ENCODE measurements around the gene SATB2. TPM values are rescaled to one million over a fixed set of nuclear protein-coding genes. Genes with fewer than 3 reads are reported as not detected.

SATB2 gene
- polyA plus RNA-seq, 1 donor from 2014 or later: not detected

DNA sequence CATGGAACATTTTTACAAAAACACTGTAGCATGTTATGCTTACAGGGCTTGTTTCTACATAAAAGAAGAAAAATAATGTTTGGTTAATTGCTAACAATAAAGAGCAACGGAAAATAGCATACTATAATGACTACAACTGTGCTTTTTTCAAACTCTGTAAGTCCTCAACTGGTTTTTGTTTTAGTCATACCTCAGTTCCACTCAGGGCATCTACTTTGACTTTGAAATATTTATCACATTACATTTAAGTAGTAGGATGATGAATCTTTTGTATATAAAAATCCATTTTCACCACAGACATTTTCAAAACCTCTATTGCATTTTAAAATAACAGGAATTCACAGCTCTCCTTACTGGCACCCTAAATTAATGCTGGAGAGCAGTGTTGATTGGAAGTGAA lies 8.3 kb downstream of the SATB2 start:
- no peaks in the 10 kb centered on the region for H3K9me3 Mint-ChIP-seq
- peaks cover 21% of the 10 kb centered on the region for H3K27me3 Mint-ChIP-seq
- no peaks in the 10 kb centered on the region for H3K4me1 Mint-ChIP-seq

DNA sequence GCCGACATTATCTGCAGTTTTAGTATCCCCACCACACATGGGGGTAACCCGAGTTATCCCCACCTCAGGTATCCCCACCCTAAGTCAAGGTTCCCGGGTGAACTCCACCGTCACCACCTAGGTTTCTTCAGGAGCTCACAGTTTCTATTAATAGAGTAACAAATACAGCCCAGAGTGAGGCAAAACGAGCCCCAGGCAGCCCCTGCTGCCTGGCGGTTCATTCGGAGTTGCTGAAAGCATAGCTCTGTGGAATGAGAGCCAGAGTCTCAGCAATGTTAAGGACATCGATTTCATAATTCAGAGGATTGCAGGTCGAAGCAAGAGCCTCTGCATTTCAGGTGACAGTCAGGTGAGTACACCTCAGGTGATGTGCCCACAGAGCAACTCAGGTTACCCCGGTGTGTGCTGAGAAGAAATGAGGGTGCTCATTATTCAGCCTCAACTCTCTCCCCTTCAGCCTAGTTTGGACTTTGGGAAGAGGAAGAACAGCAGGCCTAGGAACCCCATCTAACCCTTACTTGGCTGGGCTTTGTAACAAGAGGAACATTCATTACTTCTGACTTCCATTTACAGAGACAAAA lies 10.7 kb downstream of the SATB2 start:
- peaks cover 15% of the 10 kb centered on the region for H3K27me3 Mint-ChIP-seq
- no peak overlapping the region for H3K4me3 Mint-ChIP-seq
- no peaks in the 10 kb centered on the region for H3K4me1 Mint-ChIP-seq
- H3K9me3 Mint-ChIP-seq: no peaks in the 10 kb centered on the region
- H3K36me3 Mint-ChIP-seq: peaks cover 1% of the 10 kb centered on the region
- no peak overlapping the region for H3K27ac Mint-ChIP-seq

More for the DNA sequence above, 8.3 kb downstream of the SATB2 start:
- H3K27ac Mint-ChIP-seq: no peak overlapping the region
- no peak overlapping the region for H3K4me3 Mint-ChIP-seq
- peaks cover under 1% of the 10 kb centered on the region for H3K36me3 Mint-ChIP-seq

DNA sequence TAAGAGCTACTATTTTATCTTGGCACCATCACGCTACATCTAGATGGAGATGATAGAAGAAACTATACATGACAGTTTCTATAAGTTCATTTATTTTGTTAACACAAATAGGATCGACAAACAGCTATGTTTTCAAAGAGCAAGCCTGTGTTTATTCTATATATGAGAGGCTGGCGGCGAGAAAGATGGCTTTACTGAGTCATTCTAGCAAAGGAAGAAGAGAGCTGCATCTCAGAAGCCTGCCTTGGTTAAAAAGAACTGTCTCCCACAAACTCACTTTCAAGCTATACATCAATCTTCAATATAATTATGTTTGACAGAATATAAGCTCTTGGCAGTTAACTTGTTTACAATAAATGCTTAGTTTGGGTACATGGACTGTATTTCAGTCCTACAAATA lies 13.0 kb downstream of the SATB2 start:
- Mint-ChIP-seq H3K9me3 (no peaks in the 10 kb centered on the region), H3K4me1 (no peaks in the 10 kb centered on the region), H3K27me3 (peaks cover 15% of the 10 kb centered on the region), H3K27ac (no peak overlapping the region), H3K4me3 (no peak overlapping the region), H3K36me3 (peaks cover 1% of the 10 kb centered on the region)

DNA sequence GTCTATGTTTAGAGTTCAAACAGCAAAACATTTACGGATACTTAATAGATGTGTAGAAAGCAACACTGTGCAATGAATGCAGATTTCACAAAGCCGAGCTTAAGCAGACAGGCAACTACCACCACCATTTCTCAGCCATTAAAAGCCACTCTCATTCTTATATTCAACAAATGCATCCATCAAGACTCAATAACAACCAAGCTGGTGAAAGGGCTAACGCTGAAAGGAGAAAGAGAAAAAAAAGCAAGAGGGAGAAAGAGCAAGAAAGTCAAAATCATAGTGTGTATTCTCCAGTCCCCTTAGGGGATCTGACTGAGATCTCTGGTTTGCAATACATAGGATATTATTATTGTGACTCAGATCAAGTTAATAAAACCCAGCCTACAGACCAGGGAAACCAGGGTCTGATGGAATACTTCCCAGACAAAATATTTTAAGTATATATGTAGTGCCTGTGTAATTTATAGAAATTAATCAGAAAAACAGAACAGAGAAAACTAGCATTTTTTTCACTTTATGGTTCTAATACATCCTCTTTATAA lies 14.1 kb downstream of the SATB2 start:
- H3K27ac Mint-ChIP-seq: no peak overlapping the region
- H3K27me3 Mint-ChIP-seq: peaks cover 15% of the 10 kb centered on the region
- no peaks in the 10 kb centered on the region for H3K9me3 Mint-ChIP-seq
- H3K36me3 Mint-ChIP-seq: peaks cover 1% of the 10 kb centered on the region
- no peak overlapping the region for H3K4me3 Mint-ChIP-seq
- no peaks in the 10 kb centered on the region for H3K4me1 Mint-ChIP-seq

DNA sequence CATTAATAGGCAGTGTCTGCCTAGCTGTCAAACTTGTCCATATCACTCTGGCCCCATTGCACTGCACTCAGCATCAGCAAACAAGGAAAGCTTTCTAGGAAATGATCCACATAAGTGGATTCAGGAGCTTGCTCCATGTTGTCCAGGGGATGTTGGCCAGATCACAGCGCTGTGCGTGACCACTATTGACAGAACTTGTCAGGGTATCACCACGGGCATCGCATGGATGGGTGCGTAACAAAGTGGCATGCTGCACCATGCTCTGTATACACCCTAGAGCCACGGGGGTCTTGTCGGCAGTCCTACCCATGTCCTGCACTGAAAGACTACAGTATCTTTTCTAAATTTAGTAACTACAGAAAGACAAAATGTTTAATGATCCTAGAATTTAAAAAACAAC lies 15.6 kb downstream of the SATB2 start:
- Mint-ChIP-seq H3K27me3 (peaks cover 10% of the 10 kb centered on the region), H3K9me3 (no peaks in the 10 kb centered on the region), H3K4me3 (no peak overlapping the region), H3K36me3 (peaks cover 1% of the 10 kb centered on the region), H3K4me1 (no peaks in the 10 kb centered on the region), H3K27ac (no peak overlapping the region)

DNA sequence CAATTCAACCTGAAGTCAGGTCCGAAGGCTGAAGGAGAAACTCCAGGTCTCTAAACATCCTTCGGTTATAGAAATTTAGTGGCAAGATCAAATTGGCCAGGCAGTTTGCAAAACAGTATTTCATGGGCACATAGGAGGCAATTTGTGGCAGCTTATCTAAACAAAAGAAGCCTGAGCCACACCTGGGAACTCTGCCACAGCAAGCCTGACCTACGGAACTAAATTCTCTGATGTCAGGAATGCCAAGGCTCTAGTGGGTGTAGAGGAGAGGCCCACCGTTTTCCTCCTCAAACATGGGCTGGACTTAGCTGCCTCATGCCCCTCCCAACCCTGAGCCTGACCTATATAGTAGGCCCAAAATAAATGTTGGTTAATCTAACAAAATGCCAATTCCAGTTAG lies 16.0 kb downstream of the SATB2 start:
- Mint-ChIP-seq H3K4me1 (no peaks in the 10 kb centered on the region), H3K27me3 (peaks cover 7% of the 10 kb centered on the region), H3K36me3 (peaks cover 1% of the 10 kb centered on the region), H3K27ac (no peak overlapping the region), H3K9me3 (no peaks in the 10 kb centered on the region), H3K4me3 (no peak overlapping the region)

DNA sequence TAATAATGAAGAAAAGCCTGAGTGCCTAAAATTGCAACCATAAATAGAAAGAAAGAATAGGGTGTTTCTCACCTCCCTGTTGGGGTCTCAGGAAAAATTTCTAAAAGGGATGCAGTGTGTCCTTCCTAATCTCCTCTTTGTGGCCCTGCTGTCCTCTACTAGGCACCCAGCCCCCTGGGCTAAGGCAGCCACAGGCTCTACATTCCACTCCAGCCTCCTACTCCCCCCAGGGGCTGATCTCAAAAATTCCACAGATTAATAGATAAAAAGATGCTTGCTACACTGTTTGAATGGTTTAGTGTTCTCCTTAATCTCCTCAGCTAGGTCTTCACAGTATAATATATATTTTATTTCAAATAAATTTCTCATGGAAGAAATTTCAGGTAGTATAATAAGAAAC lies 17.6 kb downstream of the SATB2 start:
- H3K27ac Mint-ChIP-seq: no peak overlapping the region
- peaks cover 8% of the 10 kb centered on the region for H3K27me3 Mint-ChIP-seq
- H3K4me1 Mint-ChIP-seq: no peaks in the 10 kb centered on the region
- H3K36me3 Mint-ChIP-seq: peaks cover 1% of the 10 kb centered on the region
- no peaks in the 10 kb centered on the region for H3K9me3 Mint-ChIP-seq
- no peak overlapping the region for H3K4me3 Mint-ChIP-seq

DNA sequence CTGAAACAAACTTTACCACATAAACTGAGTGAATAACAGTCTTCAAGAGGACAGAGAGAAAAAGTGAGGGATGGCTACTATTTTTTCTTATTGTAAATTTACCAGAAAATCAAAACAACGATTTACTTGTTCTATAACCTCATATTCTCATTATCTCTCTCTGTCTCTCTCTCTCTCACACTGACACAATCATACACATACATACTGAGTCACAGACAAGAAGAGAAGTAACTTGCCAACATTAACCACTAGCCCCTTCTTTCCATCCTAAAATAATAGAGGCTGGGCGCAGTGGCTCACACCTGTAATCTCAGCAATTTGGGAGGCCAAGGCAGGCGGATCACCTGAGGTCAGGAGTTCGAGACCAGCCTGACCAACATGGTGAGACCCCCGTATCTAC lies 18.2 kb downstream of the SATB2 start:
- Mint-ChIP-seq H3K36me3 (peaks cover 1% of the 10 kb centered on the region), H3K4me1 (no peaks in the 10 kb centered on the region), H3K9me3 (no peaks in the 10 kb centered on the region), H3K27ac (no peak overlapping the region), H3K4me3 (no peak overlapping the region), H3K27me3 (peaks cover 8% of the 10 kb centered on the region)

DNA sequence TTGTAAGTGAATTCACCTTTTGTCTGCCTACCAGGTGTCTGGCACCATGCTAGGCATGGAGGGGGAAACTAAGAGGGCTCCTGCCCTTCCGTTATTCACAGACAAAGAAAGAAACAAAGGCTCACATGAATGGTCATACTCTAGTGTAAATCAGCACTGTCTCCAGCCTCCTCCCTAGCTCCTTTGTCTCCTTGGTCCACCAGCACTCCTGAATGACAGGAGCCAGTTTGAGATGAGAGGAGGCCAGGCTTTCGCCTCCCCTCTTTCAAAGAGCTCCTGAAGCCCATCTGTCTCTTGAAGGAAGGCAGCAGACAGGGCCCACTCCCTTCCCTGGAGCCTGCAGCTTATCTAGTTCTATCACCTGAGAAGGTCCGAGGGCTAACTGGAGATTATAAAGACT lies 18.7 kb downstream of the SATB2 start:
- no peak overlapping the region for H3K4me3 Mint-ChIP-seq
- peaks cover 8% of the 10 kb centered on the region for H3K27me3 Mint-ChIP-seq
- H3K36me3 Mint-ChIP-seq: no peaks in the 10 kb centered on the region
- H3K9me3 Mint-ChIP-seq: no peaks in the 10 kb centered on the region
- H3K4me1 Mint-ChIP-seq: no peaks in the 10 kb centered on the region
- no peak overlapping the region for H3K27ac Mint-ChIP-seq

DNA sequence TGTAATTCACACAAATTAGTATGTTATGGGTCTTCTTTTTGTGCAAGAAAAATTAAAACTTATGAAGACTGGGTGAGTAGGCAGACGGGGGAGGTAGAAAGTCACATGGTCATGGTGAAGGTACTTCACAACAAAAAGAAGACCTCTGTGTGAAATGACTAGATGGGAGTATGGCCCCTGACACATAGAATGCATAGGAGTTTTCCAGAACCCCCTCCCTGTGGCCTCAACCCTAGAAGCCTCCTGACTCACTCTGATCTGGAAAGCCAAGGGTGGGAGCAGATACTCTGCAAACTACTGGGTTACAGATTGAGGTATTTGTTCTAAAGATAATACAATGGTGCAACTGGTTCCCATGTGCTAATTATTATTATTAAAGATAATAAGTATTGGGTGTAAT lies 23.2 kb downstream of the SATB2 start:
- no peak overlapping the region for H3K4me3 Mint-ChIP-seq
- H3K4me1 Mint-ChIP-seq: no peaks in the 10 kb centered on the region
- no peak overlapping the region for H3K27ac Mint-ChIP-seq
- H3K36me3 Mint-ChIP-seq: no peaks in the 10 kb centered on the region
- no peaks in the 10 kb centered on the region for H3K9me3 Mint-ChIP-seq
- peaks cover 2% of the 10 kb centered on the region for H3K27me3 Mint-ChIP-seq

DNA sequence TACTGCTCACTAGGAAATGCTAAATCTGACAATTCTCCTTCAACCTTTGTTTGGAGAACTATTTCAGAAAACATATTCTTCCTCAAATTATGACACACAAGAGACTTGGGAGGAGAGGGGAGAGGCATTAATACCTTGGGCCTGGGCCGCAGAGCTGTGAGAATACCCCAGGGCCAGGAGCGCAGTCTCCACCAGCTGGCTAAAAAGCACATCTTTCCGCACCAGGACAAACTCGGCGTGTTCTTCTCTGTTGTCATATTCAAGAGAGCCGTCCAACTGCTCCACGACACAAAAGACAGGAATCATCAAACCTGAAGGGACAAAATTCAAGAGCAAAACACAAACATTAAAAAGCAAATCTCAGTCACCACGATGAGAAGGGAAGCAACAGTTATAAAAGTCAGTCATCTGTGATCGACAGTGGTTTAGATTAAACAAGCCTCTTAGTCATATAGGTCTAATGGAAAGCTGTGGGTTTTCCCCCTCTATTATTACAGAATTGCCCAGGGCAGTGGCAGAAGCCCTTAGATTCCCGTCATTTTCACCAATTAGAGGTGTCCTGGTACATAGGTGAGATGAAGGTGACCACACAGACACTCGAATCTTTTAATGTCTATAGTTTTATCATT lies 24.4 kb downstream of the SATB2 start:
- Mint-ChIP-seq H3K36me3 (no peaks in the 10 kb centered on the region), H3K4me3 (no peak overlapping the region), H3K9me3 (no peaks in the 10 kb centered on the region), H3K4me1 (no peaks in the 10 kb centered on the region), H3K27ac (no peak overlapping the region), H3K27me3 (peaks cover 2% of the 10 kb centered on the region)

DNA sequence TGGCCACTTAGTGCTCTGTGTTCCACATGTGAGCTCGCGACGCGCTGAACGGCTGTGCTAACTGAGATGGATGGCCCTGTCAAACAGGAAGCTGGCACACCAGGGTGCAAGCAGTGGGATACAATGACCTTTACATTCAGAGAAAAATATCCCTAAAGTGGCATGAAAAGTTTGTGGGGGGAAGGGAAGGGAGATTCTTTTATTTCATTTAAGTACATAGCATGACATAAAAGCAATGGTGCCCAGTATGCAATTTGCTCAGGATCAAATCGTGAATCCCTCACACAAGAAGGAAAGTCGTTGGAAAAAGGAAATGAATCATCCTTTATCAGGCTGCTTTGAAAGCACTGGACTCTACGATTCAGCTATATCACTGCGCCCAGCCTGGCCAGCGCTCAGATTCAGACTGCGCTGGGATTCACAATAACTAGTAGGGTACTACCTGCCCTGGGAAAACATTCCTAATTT lies 26.0 kb downstream of the SATB2 start:
- H3K4me1 Mint-ChIP-seq: no peaks in the 10 kb centered on the region

DNA sequence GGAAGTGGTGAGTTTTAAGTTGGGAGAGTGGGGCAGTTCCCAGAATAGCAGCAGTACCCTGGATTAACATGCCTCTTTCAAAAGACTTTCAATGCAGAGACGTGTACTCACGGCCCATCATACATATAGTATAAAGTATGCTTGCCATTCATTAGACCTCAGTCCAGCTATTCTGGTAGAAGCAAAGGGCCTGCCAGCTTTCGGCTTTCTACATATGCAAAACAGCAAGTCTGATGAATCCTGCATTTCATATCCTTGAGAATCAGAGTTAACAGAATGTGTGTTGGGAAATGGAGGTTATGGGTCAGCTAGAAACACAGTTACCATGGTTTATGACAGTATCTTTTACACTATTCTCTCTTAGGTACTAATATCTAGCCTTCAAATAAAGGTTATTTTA lies 27.5 kb downstream of the SATB2 start:
- Mint-ChIP-seq H3K4me1 (no peaks in the 10 kb centered on the region), H3K36me3 (no peaks in the 10 kb centered on the region), H3K27me3 (peaks cover 1% of the 10 kb centered on the region), H3K9me3 (no peaks in the 10 kb centered on the region), H3K4me3 (no peak overlapping the region), H3K27ac (no peak overlapping the region)

More for the DNA sequence above, 26.0 kb downstream of the SATB2 start:
- Mint-ChIP-seq H3K4me3 (no peak overlapping the region), H3K27me3 (peaks cover 3% of the 10 kb centered on the region), H3K36me3 (no peaks in the 10 kb centered on the region), H3K27ac (no peak overlapping the region), H3K9me3 (no peaks in the 10 kb centered on the region)

DNA sequence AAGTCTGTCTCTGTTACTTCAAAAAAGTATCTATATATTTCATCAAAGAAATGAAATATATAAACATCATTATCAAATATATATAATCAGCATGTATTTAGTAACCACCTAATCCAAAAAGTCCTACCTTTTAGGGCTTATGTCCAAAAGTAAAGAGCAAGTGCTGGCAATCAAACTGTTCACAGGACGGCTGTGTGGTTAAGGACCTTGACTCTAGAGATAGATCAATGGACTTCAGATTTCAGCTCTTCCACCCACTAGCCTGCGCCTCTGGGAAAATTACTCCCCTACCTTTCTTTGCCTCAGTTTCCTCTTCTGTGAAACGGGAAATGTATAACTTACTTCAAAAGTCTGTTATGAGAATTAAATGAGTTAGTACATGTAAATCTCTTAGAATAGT lies 29.4 kb downstream of the SATB2 start:
- no peak overlapping the region for H3K27ac Mint-ChIP-seq
- H3K9me3 Mint-ChIP-seq: no peaks in the 10 kb centered on the region
- H3K27me3 Mint-ChIP-seq: peaks cover 1% of the 10 kb centered on the region
- H3K4me3 Mint-ChIP-seq: no peak overlapping the region
- H3K4me1 Mint-ChIP-seq: no peaks in the 10 kb centered on the region
- no peaks in the 10 kb centered on the region for H3K36me3 Mint-ChIP-seq

DNA sequence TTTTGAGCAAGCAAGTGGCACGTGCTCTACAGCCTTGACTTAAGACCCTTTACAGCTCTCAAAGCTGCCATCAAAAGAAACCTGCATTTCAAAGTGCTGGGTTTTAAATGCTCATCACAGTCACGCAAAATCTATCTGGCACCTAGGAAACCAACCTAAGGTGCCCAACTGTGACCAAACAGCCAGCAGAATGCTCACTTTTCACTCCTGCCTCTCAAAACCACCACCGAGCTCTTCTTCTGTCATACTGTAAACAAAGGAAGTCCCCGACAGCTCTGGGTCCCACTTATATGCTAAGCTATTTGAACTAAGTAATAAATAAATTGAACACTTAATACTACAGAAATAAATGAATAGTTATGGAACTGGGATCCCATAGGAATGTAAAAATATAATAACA lies 33.6 kb downstream of the SATB2 start:
- Mint-ChIP-seq H3K4me1 (no peaks in the 10 kb centered on the region), H3K27me3 (peaks cover 1% of the 10 kb centered on the region), H3K9me3 (no peaks in the 10 kb centered on the region), H3K27ac (no peak overlapping the region), H3K4me3 (no peak overlapping the region), H3K36me3 (no peaks in the 10 kb centered on the region)

DNA sequence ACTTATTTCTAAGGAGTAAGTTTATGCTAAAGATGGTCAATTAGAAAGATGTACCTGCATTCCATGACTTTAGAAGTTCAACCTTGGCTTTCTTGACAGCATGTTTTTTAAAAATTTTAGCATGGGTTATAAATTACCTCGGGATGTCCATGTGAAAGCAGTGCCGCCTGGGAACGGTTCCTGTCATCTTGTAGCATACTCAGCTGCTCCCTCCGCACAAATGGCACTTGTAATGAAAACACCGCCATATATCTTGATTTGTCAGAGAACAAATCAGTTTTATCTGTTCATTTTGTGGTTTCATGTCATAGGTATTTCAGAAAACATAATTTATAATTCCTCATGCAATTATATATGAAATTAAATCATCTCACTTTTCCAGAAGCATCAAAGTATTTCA lies 38.3 kb downstream of the SATB2 start:
- H3K9me3 Mint-ChIP-seq: no peaks in the 10 kb centered on the region
- no peaks in the 10 kb centered on the region for H3K4me1 Mint-ChIP-seq
- no peak overlapping the region for H3K27ac Mint-ChIP-seq
- no peaks in the 10 kb centered on the region for H3K36me3 Mint-ChIP-seq
- no peaks in the 10 kb centered on the region for H3K27me3 Mint-ChIP-seq
- no peak overlapping the region for H3K4me3 Mint-ChIP-seq

Data from IgD-negative memory B cell (primary cell).